AG09309 (cell line): Measurements from ENCODE around the gene IL17B.

Experiments
- DNase-seq: peaks from one replicate; pipeline ENCODE4 v3.0.0-alpha.2; 2010; ENCODE audit warnings: low read depth
- H3K4me3 ChIP-seq: 2 replicates; pipeline ENCODE4 v1.5.1; 2011; ENCODE audit warnings: mild to moderate bottlenecking, low read depth, low read length, moderate library complexity; ENCODE audit not compliant: control insufficient read depth
- CTCF ChIP-seq: IDR thresholded peaks from 2 replicates; pipeline ENCODE4 v1.5.1; 2011; ENCODE audit warnings: mild to moderate bottlenecking, low read depth, low read length, inconsistent platforms; ENCODE audit not compliant: insufficient read depth, control insufficient read depth; ENCODE audit errors: missing control alignments

The IL17B gene

DNA sequence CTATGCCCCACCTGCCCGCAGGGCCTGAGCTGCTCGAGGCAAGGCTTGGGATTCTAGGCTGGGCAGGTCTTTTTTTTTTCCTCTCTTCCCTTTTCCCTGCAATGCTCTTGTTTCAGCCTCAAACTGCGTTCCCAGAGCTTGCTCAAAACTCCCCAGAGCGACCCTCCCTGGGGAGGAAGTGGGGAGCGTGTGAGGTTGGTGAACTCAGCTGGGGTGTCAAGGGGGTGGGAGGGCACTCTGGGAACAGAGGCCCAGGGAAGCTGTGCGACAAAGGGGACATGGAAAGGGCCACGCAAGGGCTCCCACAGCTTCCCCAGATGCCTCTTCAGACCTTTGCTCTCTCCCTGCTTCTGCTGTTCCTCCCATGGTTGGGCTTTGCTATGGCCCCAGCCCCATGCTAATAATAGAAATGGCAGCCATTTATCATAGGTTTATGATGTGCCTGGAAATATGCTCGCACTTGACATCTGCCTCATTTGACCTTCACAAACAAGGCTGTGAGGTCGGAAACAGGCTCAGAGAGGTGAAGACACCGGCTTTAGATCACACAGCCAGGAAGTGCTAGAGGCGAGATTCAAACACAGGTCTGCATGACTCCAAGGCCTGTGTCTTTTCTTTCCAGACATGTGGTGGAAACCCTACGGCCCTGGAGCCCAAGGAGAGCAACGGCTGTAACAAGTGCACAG is 40.9 kb upstream of the IL17B start:
- no peak overlapping the region for H3K4me3 ChIP-seq
- DNase-seq = no peak

DNA sequence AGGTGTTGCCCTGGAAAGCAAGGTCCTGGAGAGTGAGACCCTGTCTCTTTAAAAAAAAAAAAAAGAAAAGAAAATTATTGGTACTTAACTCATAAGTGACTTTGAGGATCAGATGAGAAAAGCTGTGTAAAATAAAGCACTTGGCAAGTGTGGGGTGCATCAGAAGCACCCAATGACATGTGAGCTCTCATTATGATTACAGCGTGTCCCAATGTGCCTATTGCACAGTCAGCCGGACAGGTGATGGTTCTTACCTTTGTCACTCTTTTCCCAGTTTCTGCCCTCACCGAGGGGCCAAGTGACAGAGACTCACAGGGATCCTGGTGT is 40.4 kb upstream of the IL17B start:
- no peak overlapping the region for H3K4me3 ChIP-seq
- TF ChIP-seq CTCF = no peak
- no peak for DNase-seq

More for the DNA sequence above, 40.9 kb upstream of the IL17B start:
- TF ChIP-seq CTCF = no peak

GRCh38 chr5:149418910-149419531 is 39.9 kb upstream of the IL17B start:
- TF ChIP-seq CTCF = no peak
- H3K4me3 ChIP-seq = no peak overlapping the region
- no peak for DNase-seq

GRCh38 chr5:149417711-149418368 is 38.7 kb upstream of the IL17B start:
- no peak overlapping the region for H3K4me3 ChIP-seq
- no peak for DNase-seq
- no peak for TF ChIP-seq CTCF

DNA sequence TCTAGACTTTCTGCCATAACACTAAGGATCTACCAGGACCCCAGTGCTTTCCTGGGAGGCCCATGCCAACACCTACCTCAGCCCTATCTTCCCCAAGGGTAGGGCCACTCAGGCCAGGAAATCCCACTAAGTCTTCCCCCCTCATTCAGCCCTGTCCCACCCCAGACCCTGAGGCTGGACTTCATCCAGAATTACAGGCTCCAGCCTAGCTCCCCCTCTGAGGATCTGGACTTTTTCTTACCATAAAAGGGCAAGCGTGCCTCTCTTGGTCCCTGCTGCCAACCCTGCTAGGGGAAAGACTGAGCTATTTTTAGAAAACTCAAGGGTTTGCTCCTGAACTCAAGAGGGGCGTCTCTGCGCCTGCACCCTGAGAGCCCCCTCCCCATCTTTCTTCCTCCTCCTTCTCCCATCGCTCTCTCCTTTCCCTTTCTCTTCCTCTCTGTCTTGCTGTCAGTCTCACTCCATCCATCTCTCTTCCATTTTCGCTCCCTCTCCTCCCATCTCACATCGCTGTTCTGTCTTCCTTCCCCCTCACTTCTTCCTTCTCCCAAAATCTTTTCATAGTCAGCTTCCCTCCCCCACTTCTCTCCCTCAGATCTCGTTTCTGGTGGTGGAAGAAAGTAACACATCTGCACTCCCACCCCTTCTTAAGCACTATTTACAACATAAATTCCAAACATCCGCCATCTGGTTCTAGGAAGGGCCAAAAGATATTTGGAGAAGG is 38.1 kb upstream of the IL17B start:
- no peak for DNase-seq
- no peak overlapping the region for H3K4me3 ChIP-seq
- no peak for TF ChIP-seq CTCF

DNA sequence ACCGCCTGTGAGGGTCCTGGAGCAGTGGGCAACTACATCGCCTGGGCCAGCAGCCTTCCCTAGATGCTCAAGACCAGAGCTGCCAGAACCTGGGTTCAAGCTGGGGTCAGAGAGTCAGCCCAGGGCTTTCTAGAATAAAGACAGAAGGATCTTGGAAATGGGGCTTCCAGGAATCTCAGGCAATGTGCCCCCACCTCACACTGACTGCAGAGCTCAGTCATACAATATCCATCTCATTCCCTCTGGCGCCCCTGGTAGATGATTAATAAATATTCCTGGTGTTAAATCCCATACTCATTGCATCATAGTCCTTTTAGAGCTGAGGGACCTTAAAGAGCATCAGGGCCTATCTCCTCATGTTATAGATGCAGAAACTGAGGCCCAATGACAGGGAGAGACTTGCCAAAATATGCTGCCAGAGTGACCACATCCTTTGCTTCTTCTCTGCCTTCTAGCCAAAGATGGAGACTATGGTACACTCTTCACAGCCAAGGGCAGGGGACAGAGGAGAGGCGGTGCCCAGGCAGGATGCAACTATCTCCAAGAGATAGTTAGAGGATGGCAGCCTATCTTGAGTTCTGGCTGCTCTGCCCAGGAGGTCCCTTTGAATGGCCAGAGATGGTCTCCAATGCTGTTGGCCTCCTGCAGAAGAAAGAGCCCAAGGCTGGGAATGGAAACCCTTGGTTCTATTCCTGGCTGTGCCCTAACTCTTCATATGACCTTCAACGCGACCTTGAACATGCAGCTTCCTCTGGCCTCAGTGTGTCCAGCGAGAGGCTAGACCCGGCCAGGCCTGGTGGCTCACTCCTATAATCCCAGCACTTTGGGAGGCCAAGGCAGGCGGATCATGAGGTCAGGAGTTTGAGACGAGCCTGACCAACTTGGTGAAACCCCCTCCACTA is 36.2 kb upstream of the IL17B start:
- DNase-seq = no peak
- no peak overlapping the region for H3K4me3 ChIP-seq
- TF ChIP-seq CTCF = no peak
